SK-N-SH (cell line): ENCODE data around the gene TRUB2. TPM values are rescaled to one million over a fixed set of nuclear protein-coding genes. Genes with fewer than 3 reads are reported as not detected.
A peak's percentile ranks its signal among the peaks of the same experiment; 100 is the strongest.

Experiments used
- CTCF ChIA-PET: fragments of 300-600, 350-600 bp; formaldehyde crosslinking; extraction: SDS; loops from one replicate; lab custom pipeline; 2021; lab: Yijun Ruan, JAX
- POLR2A ChIA-PET: fragments of 350-600 bp; sonication (Branson Sonifier 250); formaldehyde crosslinking; extraction: SDS; loops from one replicate; lab custom pipeline; 2020; ENCODE audit warnings: antibody characterized with exemption, inconsistent platforms; lab: Yijun Ruan, JAX
- DNase-seq: peaks from one replicate; pipeline ENCODE4 v3.0.0; 2012
- H2AFZ ChIP-seq: fragments of 200-600 bp; sonication (generic); 2 replicates; pipeline ENCODE4 v1.8.1; 2016; ENCODE audit warnings: antibody characterized with exemption, mild to moderate bottlenecking, low read depth
- H3F3A ChIP-seq: fragments of 200-600 bp; sonication (generic); replicated peaks from 2 replicates; pipeline ENCODE3; 2016; ENCODE audit warnings: antibody characterized with exemption, mild to moderate bottlenecking; ENCODE audit not compliant: insufficient read depth
- H3K27ac ChIP-seq, 2 experiments: fragments of 200-500 bp in 1 of 2; fragments of 200-600 bp in 1 of 2; sonication (Bioruptor generic) in 1 of 2; sonication (generic), shearing (Covaris generic) in 1 of 2; 2 replicates each; pipeline versions ENCODE4 v1.5.1 to v1.6.1; 2014 to 2016; ENCODE audit warnings: low read depth in 2 of 2, inconsistent platforms in 1 of 2, low read length in 1 of 2, mild to moderate bottlenecking in 1 of 2, mixed read lengths in 1 of 2
- H3K27me3 ChIP-seq: fragments of 200-600 bp; sonication (generic), shearing (Covaris generic); 2 replicates; pipeline ENCODE4 v1.6.1; 2016; ENCODE audit warnings: mixed run types; ENCODE audit not compliant: insufficient read depth
- H3K36me3 ChIP-seq, 2 experiments: fragments of 200-500 bp in 1 of 2; fragments of 200-600 bp in 1 of 2; sonication (Bioruptor generic) in 1 of 2; sonication (generic) in 1 of 2; replicated peaks in 1 of 2; 2 replicates each; pipeline versions ENCODE3 to v1.5.1; 2014 to 2016; ENCODE audit warnings: low read length in 1 of 2, mild to moderate bottlenecking in 1 of 2; ENCODE audit not compliant: insufficient read depth in 2 of 2, control insufficient read depth in 1 of 2
- H3K4me1 ChIP-seq, 2 experiments: fragments of 200-500 bp in 1 of 2; fragments of 200-600 bp in 1 of 2; sonication (Bioruptor generic) in 1 of 2; sonication (generic), shearing (Covaris generic) in 1 of 2; 2 replicates each; pipeline versions ENCODE4 v1.5.1 to v1.6.1; 2014 to 2016; ENCODE audit warnings: low read depth in 1 of 2, low read length in 1 of 2, mixed run types in 1 of 2; ENCODE audit not compliant: insufficient read depth in 2 of 2, control insufficient read depth in 1 of 2
- H3K4me2 ChIP-seq: fragments of 200-600 bp; sonication (generic), shearing (Covaris generic); 2 replicates; pipeline ENCODE4 v1.6.1; 2017; ENCODE audit warnings: mixed run types
- H3K4me3 ChIP-seq, 2 experiments: fragments of 200-500 bp in 1 of 2; fragments of 200-600 bp in 1 of 2; sonication (Bioruptor generic) in 1 of 2; sonication (generic), shearing (Covaris generic) in 1 of 2; 2 replicates each; pipeline versions ENCODE4 v1.5.1 to v1.8.1; 2014 to 2016; ENCODE audit warnings: low read depth in 2 of 2, inconsistent platforms in 1 of 2, low read length in 1 of 2, mild to moderate bottlenecking in 1 of 2, mixed read lengths in 1 of 2, moderate library complexity in 1 of 2
- H3K79me2 ChIP-seq: fragments of 200-600 bp; sonication (generic); 2 replicates; pipeline ENCODE4 v1.8.1; 2017; ENCODE audit warnings: mild to moderate bottlenecking; ENCODE audit not compliant: insufficient read depth
- H3K9ac ChIP-seq: fragments of 200-600 bp; sonication (generic); 2 replicates; pipeline ENCODE4 v1.6.1; 2017; ENCODE audit warnings: mixed run types
- H3K9me2 ChIP-seq: fragments of 200-600 bp; sonication (generic); 2 replicates; pipeline ENCODE4 v1.6.1; 2017; ENCODE audit warnings: mixed run types
- H3K9me3 ChIP-seq: fragments of 200-600 bp; sonication (generic); 2 replicates; pipeline ENCODE4 v1.6.1; 2017; ENCODE audit warnings: mixed run types, mild to moderate bottlenecking, moderate library complexity
- H4K20me1 ChIP-seq: fragments of 200-600 bp; sonication (generic); 2 replicates; pipeline ENCODE4 v1.6.1; 2017; ENCODE audit warnings: mild to moderate bottlenecking, mixed run types; ENCODE audit not compliant: insufficient read depth
- CTCF ChIP-seq: fragments of 200-600 bp; sonication (generic); IDR thresholded peaks from 2 replicates; pipeline ENCODE4 v1.6.1; 2017; ENCODE audit warnings: antibody characterized with exemption, mild to moderate bottlenecking, moderate library complexity
- EZH2phosphoT487 ChIP-seq: fragments of 200-600 bp; sonication (generic); IDR thresholded peaks from 2 replicates; pipeline ENCODE4 v1.6.1; 2017; ENCODE audit warnings: low read depth, mixed run types, mild to moderate bottlenecking, antibody characterized with exemption, moderate library complexity, borderline replicate concordance
- GABPA ChIP-seq: IDR thresholded peaks from 2 replicates; pipeline ENCODE4 v1.4.0; 2012; ENCODE audit warnings: low read depth, mild to moderate bottlenecking
- GATA2 ChIP-seq: sonication (generic); formaldehyde crosslinking; IDR thresholded peaks from 2 replicates; pipeline ENCODE4 v1.5.0; 2020; ENCODE audit warnings: mild to moderate bottlenecking, missing genetic modification reagents
- RAD21 ChIP-seq: IDR thresholded peaks from 2 replicates; pipeline ENCODE4 v1.6.1; 2012; ENCODE audit warnings: mild to moderate bottlenecking, low read length
- REST ChIP-seq: IDR thresholded peaks from 2 replicates; pipeline ENCODE4 v1.6.1; 2012; ENCODE audit warnings: mild to moderate bottlenecking, low read depth, low read length, moderate library complexity
- SMC3 ChIP-seq: IDR thresholded peaks from 2 replicates; pipeline ENCODE4 v1.6.1; 2012; ENCODE audit warnings: low read depth, low read length, improper control_type of control experiment
- TCF12 ChIP-seq: IDR thresholded peaks from 2 replicates; pipeline ENCODE4 v1.4.0; 2012
- USF1 ChIP-seq: IDR thresholded peaks from 2 replicates; pipeline ENCODE4 v1.4.0; 2012; ENCODE audit warnings: low read depth, borderline replicate concordance
- WGBS: methylation state at CpG from one replicate; pipeline ENCODE4 v1.1.6; 2017; ENCODE audit warnings: low lambda C conversion rate; 5-methylcytosine and 5-hydroxymethylcytosine counted together
- polyA plus RNA-seq, 3 experiments: library from polyadenylated mRNA; depleted of rRNA; stranded (reverse); fragments of >200 nt; gene quantifications; 2 replicates each; pipeline ENCODE4 v1.2.3, GENCODE V29; 2012

The TRUB2 gene
- polyA plus RNA-seq, 1 of the 3 experiments (the other 2 are of a cell fraction): 18.8 TPM

- TF ChIP-seq USF1: no peak
- no peak for TF ChIP-seq TCF12
Measured at GRCh38 chr9:128343855-128344254, 21.6 kb upstream of the TRUB2 start (continued).

GRCh38 chr9:128342971-128343680, 20.9 kb upstream of the TRUB2 start:
- Histone ChIP-seq H3K4me1 (peaks cover 0 to 6% of the 10 kb centered on the region in 2 experiments; a peak in 1 of 4 replicates), H3K9me3 (no peaks in the 10 kb centered on the region), H4K20me1 (0 out of 2 replicates have a peak, but pooled peaks cover 3% of the 10 kb centered on the region), H3K9ac (no peak overlapping the region), H3K36me3 (peaks cover 24 to 25% of the 10 kb centered on the region in 2 experiments), H3K27ac (no peak overlapping the region), H3K4me3 (no peak overlapping the region), H2AFZ (no peak overlapping the region), H3K27me3 (no peaks in the 10 kb centered on the region), H3K4me2 (no peak overlapping the region), H3K9me2 (no peaks in the 10 kb centered on the region), H3K79me2 (peaks cover 19% of the 10 kb centered on the region; the same call in 1 of the 2 replicates), H3F3A (peaks cover 15% of the 10 kb centered on the region)
- no peak for TF ChIP-seq GABPA
- TF ChIP-seq REST: peak; percentile 70; the same call in 1 of the 2 replicates
- ChIA-PET CTCF (interaction anchor here (0.9 to 1.3 kb wide), 3 partner anchors 69 to 150 kb away, joined by 3 to 4 read pairs (median 3); no protein-coding TSS in a partner anchor), POLR2A (no interaction called here)
- DNase-seq: no peak
- 96% methylated on average over 6 of the region's 8 CpGs for WGBS

- TF ChIP-seq SMC3 (peak; percentile 58), EZH2phosphoT487 (no peak), GATA2 (no peak), RAD21 (peak; percentile 64), CTCF (peak; percentile 66)
- Histone ChIP-seq H4K20me1 (0 out of 2 replicates have a peak, but pooled peaks cover 3% of the 10 kb centered on the region), H3K4me3 (peak overlapping the region; percentile 73 to 89), H3K36me3 (peaks cover 22 to 24% of the 10 kb centered on the region in 2 experiments), H3K9ac (peak overlapping the region; percentile 64), H3K27me3 (no peaks in the 10 kb centered on the region), H3F3A (peaks cover 15% of the 10 kb centered on the region), H3K9me2 (no peaks in the 10 kb centered on the region), H2AFZ (peak overlapping the region; percentile 85; the same call in 1 of the 2 replicates), H3K27ac (peak overlapping the region in 1 of 2 experiments; percentile 20; a peak in 2 of 4 replicates), H3K79me2 (peaks cover 19% of the 10 kb centered on the region; the same call in 1 of the 2 replicates), H3K4me1 (peaks cover 0 to 6% of the 10 kb centered on the region in 2 experiments; a peak in 1 of 4 replicates), H3K9me3 (no peaks in the 10 kb centered on the region), H3K4me2 (peak overlapping the region; percentile 99)
- ChIA-PET POLR2A (interaction anchor here (0.7 to 1.3 kb wide), 3 partner anchors 9 to 30 kb away, joined by 3 to 4 read pairs (median 3); partner anchors contain the start of gene URM1), CTCF (interaction anchor here (0.6 to 2.1 kb wide), 48 partner anchors 8 to 361 kb away, joined by 3 to 80 read pairs (median 4); partner anchors contain the start of genes COQ4, DNM1, PKN3 and SWI5)
- 38% methylated on average over 12 of the region's 13 CpGs for WGBS
- peak; percentile 84 for DNase-seq
Measured at GRCh38 chr9:128341435-128341849, 19.2 kb upstream of the TRUB2 start.
